ENCODE results near the gene DLGAP1.

The DLGAP1 gene

GRCh38 chr18:3815991-3816390, 639.1 kb downstream of the DLGAP1 start:
- no peak for TF ChIP-seq CTCF (IDR thresholded peaks at IDR 0.05; ENCODE audit: borderline replicate concordance, control extremely low read depth, extremely low read depth, insufficient read depth, missing control alignments)
- in situ Hi-C loops (cut with MboI; ENCODE audit: low sequenced_read_pairs, unreplicated experiment), result loop anchor here (25.0 kb wide), 1 partner anchor 96 kb away; no protein-coding TSS in a partner anchor
- no peak for DNase-seq (ENCODE audit: low spot score)

- in situ Hi-C loops (cut with MboI; ENCODE audit: low sequenced_read_pairs, unreplicated experiment), result loop anchor here (25.0 kb wide), 1 partner anchor 97 kb away; no protein-coding TSS in a partner anchor
- no peak for TF ChIP-seq CTCF (IDR thresholded peaks at IDR 0.05; ENCODE audit: borderline replicate concordance, control extremely low read depth, extremely low read depth, insufficient read depth, missing control alignments)
- DNase-seq (ENCODE audit: low spot score), result no peak
Measured at GRCh38 chr18:3814816-3815215, 640.3 kb downstream of the DLGAP1 start.

GRCh38 chr18:3810296-3810695, 644.8 kb downstream of the DLGAP1 start:
- TF ChIP-seq CTCF (IDR thresholded peaks at IDR 0.05; ENCODE audit: borderline replicate concordance, control extremely low read depth, extremely low read depth, insufficient read depth, missing control alignments), result no peak
- in situ Hi-C loops (cut with MboI; ENCODE audit: low sequenced_read_pairs, unreplicated experiment), result loop anchor here (25.0 kb wide), 1 partner anchor 102 kb away; no protein-coding TSS in a partner anchor
- DNase-seq (ENCODE audit: low spot score), result no peak

GRCh38 chr18:3808985-3809780, 645.9 kb downstream of the DLGAP1 start:
- no peak for DNase-seq (ENCODE audit: low spot score)
- no peak for TF ChIP-seq CTCF (IDR thresholded peaks at IDR 0.05; ENCODE audit: borderline replicate concordance, control extremely low read depth, extremely low read depth, insufficient read depth, missing control alignments)
- in situ Hi-C loops (cut with MboI; ENCODE audit: low sequenced_read_pairs, unreplicated experiment), result loop anchor here (25.0 kb wide), 1 partner anchor 103 kb away; no protein-coding TSS in a partner anchor

GRCh38 chr18:3806656-3807055, 648.5 kb downstream of the DLGAP1 start:
- in situ Hi-C loops (cut with MboI; ENCODE audit: low sequenced_read_pairs, unreplicated experiment), result loop anchor here (25.0 kb wide), 1 partner anchor 106 kb away; no protein-coding TSS in a partner anchor
- DNase-seq (ENCODE audit: low spot score), result no peak
- TF ChIP-seq CTCF (IDR thresholded peaks at IDR 0.05; ENCODE audit: borderline replicate concordance, control extremely low read depth, extremely low read depth, insufficient read depth, missing control alignments), result no peak

- DNase-seq (ENCODE audit: low spot score), result no peak
- in situ Hi-C loops (cut with MboI; ENCODE audit: low sequenced_read_pairs, unreplicated experiment), result loop anchor here (25.0 kb wide), 1 partner anchor 108 kb away; no protein-coding TSS in a partner anchor
- no peak for TF ChIP-seq CTCF (IDR thresholded peaks at IDR 0.05; ENCODE audit: borderline replicate concordance, control extremely low read depth, extremely low read depth, insufficient read depth, missing control alignments)
Measured at GRCh38 chr18:3804336-3804735, 650.8 kb downstream of the DLGAP1 start.
